Thoracic aorta (tissue), 2 donors: Measurements from ENCODE around the gene C1QTNF9. TPM values are rescaled to one million over a fixed set of nuclear protein-coding genes. Genes with fewer than 3 reads are reported as not detected.

ENCODE experiments used
- ATAC-seq: fragments of 150-250 bp; one replicate; pipeline ENCODE4 v1.8.0; 2017; ENCODE audit warnings: low read depth; ENCODE audit not compliant: insufficient number of reproducible peaks, low FRiP score
- DNase-seq: peaks from one replicate; pipeline ENCODE4 v3.0.0-alpha.2; 2020; ENCODE audit warnings: low spot score
- H3K27ac ChIP-seq, 2 donors: fragments of 200-600 bp; sonication (generic); 1 replicate in 1 of 2; 2 replicates in 1 of 2; pipeline ENCODE4 v1.5.1; 2016; ENCODE audit warnings: mild to moderate bottlenecking in 2 of 2, moderate library complexity in 2 of 2
- H3K27me3 ChIP-seq: fragments of 200-600 bp; sonication (generic); replicated peaks from 2 replicates; pipeline ENCODE4 v1.6.0; 2016; ENCODE audit warnings: mild to moderate bottlenecking; ENCODE audit not compliant: insufficient read depth
- H3K36me3 ChIP-seq: fragments of 200-600 bp; sonication (generic); one replicate; pipeline ENCODE4 v1.5.1; 2016
- H3K4me1 ChIP-seq, 2 donors: fragments of 200-600 bp; sonication (generic); 1 replicate in 1 of 2; 2 replicates in 1 of 2; pipeline versions ENCODE4 v1.5.1 to v1.6.0; 2016; ENCODE audit warnings: low read depth in 2 of 2, mild to moderate bottlenecking in 1 of 2; ENCODE audit not compliant: control insufficient read depth in 1 of 2
- H3K4me3 ChIP-seq: fragments of 200-600 bp; sonication (generic); 2 replicates; pipeline ENCODE4 v1.5.1; 2016; ENCODE audit warnings: mild to moderate bottlenecking
- H3K9me3 ChIP-seq: fragments of 200-600 bp; sonication (generic); 2 replicates; pipeline ENCODE4 v1.5.1; 2016
- CTCF ChIP-seq: fragments of 200-600 bp; sonication (generic); IDR thresholded peaks from one replicate; pipeline ENCODE4 v1.5.1; 2019; ENCODE audit warnings: antibody characterized with exemption
- total RNA-seq, 2 donors: library from RNA; depleted of rRNA; stranded (reverse); fragments of >200 nt; gene quantifications; one replicate each; pipeline versions ENCODE4 v1.1.0 to v1.2.3, GENCODE V29; 2016

C1QTNF9 gene
- total RNA-seq, 2 donors from 2014 or later: 0.41 TPM; not detected in 1

DNA sequence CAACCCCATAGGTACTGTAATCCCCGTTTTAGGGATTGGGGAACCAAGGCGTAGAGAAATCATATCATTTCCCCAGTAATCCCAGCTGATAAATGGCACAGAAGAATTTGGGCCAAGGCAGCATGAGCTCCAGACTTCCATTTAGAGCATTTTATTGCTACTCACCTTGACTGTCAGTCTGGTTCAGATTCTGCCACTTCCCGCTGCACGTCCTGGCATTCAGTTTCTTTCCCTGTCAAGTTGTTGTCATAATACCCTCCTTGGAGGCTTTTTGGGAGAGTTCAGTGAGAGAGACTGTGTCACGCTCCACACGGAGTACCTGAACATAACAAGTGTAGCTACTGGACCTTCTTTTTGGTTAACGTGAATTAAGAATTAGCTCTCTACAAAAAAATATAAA, 7.5 kb upstream of the C1QTNF9 start:
- H3K27me3 ChIP-seq: no peaks in the 10 kb centered on the region
- no peak for TF ChIP-seq CTCF
- no peaks in the 10 kb centered on the region for H3K9me3 ChIP-seq
- no peaks in the 10 kb centered on the region for H3K4me1 ChIP-seq
- no peak overlapping the region for H3K27ac ChIP-seq
- DNase-seq: no peak
- H3K36me3 ChIP-seq: peaks cover 14% of the 10 kb centered on the region
- ATAC-seq: no peak
- H3K4me3 ChIP-seq: no peak overlapping the region

DNA sequence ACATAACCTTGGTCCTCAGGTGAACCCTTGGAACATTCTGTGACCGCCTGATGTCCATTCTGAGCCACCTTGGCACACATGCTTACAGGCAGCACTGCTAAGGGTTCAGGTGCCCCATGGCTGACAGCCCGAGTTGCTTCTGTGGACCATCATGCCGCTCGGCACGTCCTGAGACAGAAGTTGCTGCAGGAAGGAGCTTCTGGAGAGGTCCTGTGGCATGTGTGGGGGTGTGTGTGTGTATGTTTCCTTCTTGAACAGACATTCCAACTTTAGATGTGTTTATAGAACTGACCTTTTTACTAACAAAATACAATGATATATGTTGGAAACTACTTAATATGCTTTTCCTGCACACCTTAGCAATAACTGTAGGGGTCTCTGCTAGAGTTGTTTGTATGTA, 4.8 kb upstream of the C1QTNF9 start:
- Histone ChIP-seq H3K4me1 (no peaks in the 10 kb centered on the region), H3K9me3 (no peaks in the 10 kb centered on the region), H3K27me3 (no peaks in the 10 kb centered on the region), H3K27ac (no peak overlapping the region), H3K36me3 (no peaks in the 10 kb centered on the region), H3K4me3 (no peak overlapping the region)
- ATAC-seq (no peak), DNase-seq (no peak)
- no peak for TF ChIP-seq CTCF

DNA sequence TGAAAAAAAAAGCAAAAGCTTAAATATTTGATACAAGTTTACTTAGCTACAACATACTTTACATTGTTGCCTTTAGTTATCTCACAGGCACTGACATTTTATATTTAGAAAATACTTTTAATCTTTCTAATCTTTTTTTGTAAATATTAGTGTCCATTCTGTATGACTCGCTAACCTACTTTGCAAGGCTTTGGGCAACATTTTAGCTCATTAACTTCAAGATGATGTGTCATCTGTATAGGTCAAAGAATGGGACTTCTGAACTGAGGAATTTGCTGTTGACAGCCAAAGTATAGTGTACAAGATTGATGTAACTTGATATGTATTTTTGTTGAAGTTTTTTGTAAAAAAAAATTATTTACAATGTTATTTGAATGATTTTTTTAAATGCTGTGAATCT, 2.7 kb upstream of the C1QTNF9 start:
- no peak for ATAC-seq
- no peak overlapping the region for H3K27ac ChIP-seq

GRCh38 chr13:24307211-24308067, 1.9 kb upstream of the C1QTNF9 start:
- Histone ChIP-seq H3K4me1 (no peaks in the 10 kb centered on the region), H3K36me3 (no peaks in the 10 kb centered on the region), H3K9me3 (no peaks in the 10 kb centered on the region), H3K27me3 (no peaks in the 10 kb centered on the region), H3K27ac (no peak overlapping the region), H3K4me3 (no peak overlapping the region)
- DNase-seq: no peak
- no peak for TF ChIP-seq CTCF
- ATAC-seq: no peak

More for the DNA sequence above, 2.7 kb upstream of the C1QTNF9 start:
- no peak for DNase-seq
- Histone ChIP-seq H3K4me3 (no peak overlapping the region), H3K36me3 (no peaks in the 10 kb centered on the region), H3K27me3 (no peaks in the 10 kb centered on the region), H3K9me3 (no peaks in the 10 kb centered on the region), H3K4me1 (no peaks in the 10 kb centered on the region)
- TF ChIP-seq CTCF: no peak

- H3K36me3 ChIP-seq: no peaks in the 10 kb centered on the region
- no peaks in the 10 kb centered on the region for H3K4me1 ChIP-seq
- ATAC-seq (no peak), DNase-seq (no peak)
- no peak overlapping the region for H3K4me3 ChIP-seq
- no peak overlapping the region for H3K27ac ChIP-seq
- H3K27me3 ChIP-seq: no peaks in the 10 kb centered on the region
- H3K9me3 ChIP-seq: no peaks in the 10 kb centered on the region
- TF ChIP-seq CTCF: no peak
These were observed 1.3 kb upstream of the C1QTNF9 start for GRCh38 chr13:24308068-24308445.
